ENCODE measurements around the gene SENP5. TPM values are rescaled to one million over a fixed set of nuclear protein-coding genes. Genes with fewer than 3 reads are reported as not detected.

SENP5 gene
- total RNA-seq, 1 experiment from 2014 or later, result 30.2 TPM

GRCh38 chr3:196949750-196950149, 82.0 kb downstream of the SENP5 start:
- CTCF ChIA-PET, result no interaction called here
- Mint-ChIP-seq H3K27ac (ENCODE audit: low read depth, unreplicated experiment) (no peak overlapping the region), H3K4me1 (ENCODE audit: insufficient read depth, unreplicated experiment) (peaks cover 3% of the 10 kb centered on the region), H3K27me3 (ENCODE audit: insufficient read depth, unreplicated experiment) (no peaks in the 10 kb centered on the region), H3K9me3 (ENCODE audit: unreplicated experiment) (no peaks in the 10 kb centered on the region), H3K4me3 (ENCODE audit: unreplicated experiment) (no peak overlapping the region), H3K36me3 (ENCODE audit: insufficient read depth, unreplicated experiment) (peaks cover 6% of the 10 kb centered on the region)
- no TSS peak for BruUV-seq (replicated peaks)
- TF ChIP-seq CTCF (IDR thresholded peaks at IDR 0.05; ENCODE audit: unreplicated experiment), result no peak
- no peak for DNase-seq (ENCODE audit: unreplicated experiment)
- intact Hi-C loops (cut with micrococcal nuclease), result no loop called here
- POLR2A ChIA-PET, result interaction anchor here (0.7 to 5.7 kb wide), 2 partner anchors 8 to 349 kb away, joined by 5 to 41 read pairs; partner anchors contain the start of gene NCBP2

GRCh38 chr3:196951371-196951770, 83.7 kb downstream of the SENP5 start:
- ChIA-PET CTCF (interaction anchor here (0.6 kb wide), 1 partner anchor 686 kb away, joined by 3 read pairs; no protein-coding TSS in a partner anchor), POLR2A (interaction anchor here (5.7 kb wide), 1 partner anchor 9 kb away, joined by 41 read pairs; the partner anchor contains the start of gene NCBP2)

GRCh38 chr3:196954832-196955231, 87.1 kb downstream of the SENP5 start:
- ChIA-PET CTCF (interaction anchor here (0.7 to 0.8 kb wide), 2 partner anchors 16 to 51 kb away, joined by 3 read pairs; no protein-coding TSS in a partner anchor), POLR2A (interaction anchor here (5.7 kb wide), 1 partner anchor 13 kb away, joined by 41 read pairs; the partner anchor contains the start of gene NCBP2)
- no TSS peak for BruUV-seq (replicated peaks)
- no peaks in the 10 kb centered on the region for H3K9me3 Mint-ChIP-seq (ENCODE audit: unreplicated experiment)
- H3K27me3 Mint-ChIP-seq (ENCODE audit: insufficient read depth, unreplicated experiment), result no peaks in the 10 kb centered on the region
- peaks cover 6% of the 10 kb centered on the region for H3K36me3 Mint-ChIP-seq (ENCODE audit: insufficient read depth, unreplicated experiment)
- no peak overlapping the region for H3K27ac Mint-ChIP-seq (ENCODE audit: low read depth, unreplicated experiment)
- DNase-seq (ENCODE audit: unreplicated experiment), result no peak
- TF ChIP-seq CTCF (IDR thresholded peaks at IDR 0.05; ENCODE audit: unreplicated experiment), result no peak
- no peaks in the 10 kb centered on the region for H3K4me1 Mint-ChIP-seq (ENCODE audit: insufficient read depth, unreplicated experiment)
- intact Hi-C loops (cut with micrococcal nuclease), result no loop called here
- no peak overlapping the region for H3K4me3 Mint-ChIP-seq (ENCODE audit: unreplicated experiment)

More at GRCh38 chr3:196951371-196951770, 83.7 kb downstream of the SENP5 start:
- Mint-ChIP-seq H3K27ac (ENCODE audit: low read depth, unreplicated experiment) (no peak overlapping the region), H3K4me1 (ENCODE audit: insufficient read depth, unreplicated experiment) (no peaks in the 10 kb centered on the region), H3K4me3 (ENCODE audit: unreplicated experiment) (no peak overlapping the region), H3K9me3 (ENCODE audit: unreplicated experiment) (no peaks in the 10 kb centered on the region), H3K27me3 (ENCODE audit: insufficient read depth, unreplicated experiment) (no peaks in the 10 kb centered on the region), H3K36me3 (ENCODE audit: insufficient read depth, unreplicated experiment) (peaks cover under 1% of the 10 kb centered on the region)
- no peak for DNase-seq (ENCODE audit: unreplicated experiment)
- intact Hi-C loops (cut with micrococcal nuclease), result no loop called here
- TF ChIP-seq CTCF (IDR thresholded peaks at IDR 0.05; ENCODE audit: unreplicated experiment), result no peak
- BruUV-seq (replicated peaks), result no TSS peak

- H3K4me3 Mint-ChIP-seq (ENCODE audit: unreplicated experiment), result no peak overlapping the region
- no peaks in the 10 kb centered on the region for H3K9me3 Mint-ChIP-seq (ENCODE audit: unreplicated experiment)
- no peaks in the 10 kb centered on the region for H3K27me3 Mint-ChIP-seq (ENCODE audit: insufficient read depth, unreplicated experiment)
- DNase-seq (ENCODE audit: unreplicated experiment), result no peak
- TF ChIP-seq CTCF (IDR thresholded peaks at IDR 0.05; ENCODE audit: unreplicated experiment), result no peak
- intact Hi-C loops (cut with micrococcal nuclease), result no loop called here
- H3K27ac Mint-ChIP-seq (ENCODE audit: low read depth, unreplicated experiment), result no peak overlapping the region
- CTCF ChIA-PET, result no interaction called here
- H3K4me1 Mint-ChIP-seq (ENCODE audit: insufficient read depth, unreplicated experiment), result no peaks in the 10 kb centered on the region
- POLR2A ChIA-PET, result no interaction called here
- BruUV-seq (replicated peaks), result no TSS peak
- peaks cover 9% of the 10 kb centered on the region for H3K36me3 Mint-ChIP-seq (ENCODE audit: insufficient read depth, unreplicated experiment)
Measured at GRCh38 chr3:196962108-196962929, 94.6 kb downstream of the SENP5 start.

Data from MCF 10A (cell line).